ENCODE data around the gene TMEM212.

- no peak for TF ChIP-seq CTCF (conservative IDR thresholded peaks at IDR 0.05)
- no peak for TF ChIP-seq EZH2 (IDR thresholded peaks at IDR 0.05; ENCODE audit: low read depth)
These were observed 11.2 kb upstream of the TMEM212 start for GRCh38 chr3:171831936-171832335.

All from PC-9 (cell line).